HG03066 (cell line): ENCODE data around the gene FOXD4L3.
"Not testable (repeated sequence)": the region's sequence is repeated elsewhere in the genome, so short reads cannot be mapped to it uniquely, and the experiment has no call there.

ENCODE experiments used
- ATAC-seq: cut with Tn5 transposase; IDR thresholded peaks from one replicate; pipeline ENCODE4 v1.9.1; 2021; ENCODE audit warnings: low read depth; ENCODE audit not compliant: unreplicated experiment

The FOXD4L3 gene

DNA sequence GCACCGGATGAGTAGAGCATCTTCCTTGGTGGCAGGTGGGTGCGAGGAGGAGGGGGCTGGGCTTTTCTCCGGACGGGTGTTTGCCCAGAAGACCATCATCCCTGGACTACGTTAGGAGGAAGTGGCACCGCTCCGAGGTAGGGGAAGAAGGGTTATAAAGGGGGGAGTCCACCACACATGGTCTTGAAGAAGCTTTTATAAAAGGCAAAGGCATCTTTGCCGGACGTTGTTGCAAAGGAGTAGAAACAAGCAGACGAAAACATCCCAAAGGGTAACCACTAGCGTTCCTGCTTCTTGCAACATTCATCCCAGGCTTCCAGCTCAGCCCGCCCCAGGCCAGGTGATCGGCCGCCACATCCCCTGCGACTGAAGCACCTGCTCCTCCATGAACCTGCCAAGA, at the start of gene FOXD4L3:
TSS of gene FOXD4L3 (plus strand) at position 301 of the 400 bp plus-strand sequence. CDS start at position 386, 85 bp downstream.
- not testable (repeated sequence) for ATAC-seq

DNA sequence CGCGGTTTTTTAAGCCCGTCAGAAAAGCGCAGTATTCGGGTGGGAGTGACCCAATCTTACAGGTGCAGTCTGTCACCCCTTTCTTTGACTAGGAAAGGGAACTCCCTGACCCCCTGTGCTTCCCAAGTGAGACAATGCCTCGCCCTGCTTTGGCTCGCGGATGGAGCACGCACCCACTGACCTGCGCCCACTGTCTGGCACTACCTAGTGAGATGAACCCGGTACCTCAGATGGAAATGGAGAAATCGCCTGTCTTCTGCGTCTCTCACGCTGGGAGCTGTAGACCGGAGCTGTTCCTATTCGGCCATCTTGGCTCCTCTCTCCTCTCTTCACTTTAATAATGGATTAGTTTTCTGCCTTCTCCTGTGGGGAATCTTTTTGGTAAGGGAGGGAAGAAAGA, 21.6 kb upstream of the FOXD4L3 start:
- ATAC-seq, result not testable (repeated sequence)

- ATAC-seq, result not testable (repeated sequence)
Measured at GRCh38 chr9:68303771-68304170, 1.1 kb downstream of the FOXD4L3 start.

DNA sequence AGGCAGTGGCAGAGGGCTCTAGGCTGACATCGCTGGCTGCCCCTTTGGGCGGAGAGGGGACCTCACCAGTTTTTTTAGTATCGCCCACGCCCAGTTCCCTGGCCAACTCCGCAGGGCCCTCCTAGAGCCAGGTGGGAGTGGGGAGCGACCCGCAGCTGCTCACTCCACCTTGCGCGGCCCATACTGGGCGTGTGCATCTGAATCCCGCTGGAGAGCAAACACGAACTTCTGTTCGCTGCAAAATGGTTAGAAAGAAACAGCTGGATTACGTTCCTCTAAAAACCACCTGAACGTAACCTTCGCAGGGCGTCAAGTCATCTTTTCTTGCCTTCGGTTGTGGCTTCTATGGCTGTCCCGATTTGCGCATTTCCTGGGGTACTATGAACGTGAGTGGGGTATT, 1.5 kb downstream of the FOXD4L3 start:
- not testable (repeated sequence) for ATAC-seq

DNA sequence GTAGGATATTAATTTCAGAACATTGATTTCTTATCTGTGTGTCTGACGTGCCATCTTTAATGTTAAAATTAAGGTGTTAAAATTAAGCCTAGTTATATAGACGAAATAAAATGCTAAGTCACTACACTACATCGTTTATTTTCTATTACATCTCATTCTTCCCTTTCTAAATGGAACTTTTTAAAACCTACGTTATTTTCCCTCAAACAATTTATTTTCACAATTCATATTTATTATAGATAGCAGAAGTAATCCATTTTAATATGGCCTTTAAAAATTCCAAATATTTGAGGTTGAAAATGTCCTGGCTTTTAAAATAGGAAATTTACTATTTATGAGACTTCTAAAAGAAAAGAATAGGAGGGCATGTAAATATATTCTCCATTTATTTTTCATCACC, 2.1 kb downstream of the FOXD4L3 start:
- ATAC-seq, result not testable (repeated sequence)

DNA sequence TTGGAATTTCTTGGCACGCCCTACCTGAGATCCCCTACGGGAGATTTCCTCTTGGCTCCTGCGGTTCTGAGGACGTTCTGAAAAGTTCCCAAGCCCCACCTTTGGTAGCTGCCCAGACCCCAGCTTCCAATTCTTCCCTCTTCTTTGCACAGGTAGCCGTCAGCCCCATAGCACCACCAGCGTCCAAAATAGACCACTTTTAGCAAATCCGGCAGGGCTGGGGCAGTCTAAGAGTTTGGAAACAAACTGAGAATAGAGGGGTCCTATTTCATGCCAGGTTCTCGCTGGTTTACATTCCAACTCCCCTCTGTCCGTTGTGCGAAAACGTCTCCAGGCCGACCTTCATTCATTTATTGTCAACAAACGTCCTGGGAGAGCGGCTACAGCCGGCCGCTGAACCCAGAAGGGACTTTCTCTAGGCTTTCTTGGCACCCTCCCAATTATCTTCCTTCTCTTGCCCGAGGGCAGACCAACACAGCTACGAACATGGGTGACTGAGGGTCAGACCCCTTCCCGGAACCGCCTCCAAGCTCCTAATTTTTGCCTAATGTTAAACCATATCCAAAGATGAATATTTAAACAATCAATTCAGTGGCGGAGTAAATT, 3.1 kb downstream of the FOXD4L3 start:
- ATAC-seq, result not testable (repeated sequence)

DNA sequence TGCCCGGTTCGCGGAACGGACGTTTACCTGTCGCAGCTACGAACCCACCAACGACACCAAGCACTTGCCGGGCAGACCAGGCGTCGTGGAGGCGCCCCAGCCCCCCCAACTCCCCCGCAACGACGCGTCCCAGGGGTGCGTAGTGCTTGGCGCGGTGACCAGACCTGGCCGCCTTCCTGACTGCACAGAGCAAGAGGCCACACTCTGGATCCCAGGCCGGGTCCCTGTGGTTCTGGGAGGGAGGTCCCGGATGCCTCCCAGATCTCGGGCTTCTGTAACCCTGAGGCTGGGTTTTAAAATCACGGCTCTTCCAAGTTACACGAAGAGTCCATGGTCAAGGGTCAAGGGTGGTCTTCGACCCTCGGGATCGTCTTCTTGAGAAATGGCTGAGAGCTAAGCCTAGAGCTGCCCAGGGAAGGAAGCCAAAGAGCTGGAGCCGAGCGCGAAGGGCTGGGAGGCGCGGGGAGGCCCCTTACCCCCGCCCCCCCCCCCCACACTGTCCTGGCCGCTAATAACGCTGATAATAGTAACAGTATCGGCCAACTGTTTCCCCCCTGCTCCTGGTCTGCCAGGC, 3.8 kb downstream of the FOXD4L3 start:
- ATAC-seq, result not testable (repeated sequence)

GRCh38 chr9:68307127-68307526, 4.5 kb downstream of the FOXD4L3 start:
- ATAC-seq, result not testable (repeated sequence)

- ATAC-seq, result not testable (repeated sequence)
Measured at GRCh38 chr9:68307654-68308053, 5.0 kb downstream of the FOXD4L3 start.

- ATAC-seq, result not testable (repeated sequence)
Measured at GRCh38 chr9:68311208-68311607, 8.5 kb downstream of the FOXD4L3 start.

DNA sequence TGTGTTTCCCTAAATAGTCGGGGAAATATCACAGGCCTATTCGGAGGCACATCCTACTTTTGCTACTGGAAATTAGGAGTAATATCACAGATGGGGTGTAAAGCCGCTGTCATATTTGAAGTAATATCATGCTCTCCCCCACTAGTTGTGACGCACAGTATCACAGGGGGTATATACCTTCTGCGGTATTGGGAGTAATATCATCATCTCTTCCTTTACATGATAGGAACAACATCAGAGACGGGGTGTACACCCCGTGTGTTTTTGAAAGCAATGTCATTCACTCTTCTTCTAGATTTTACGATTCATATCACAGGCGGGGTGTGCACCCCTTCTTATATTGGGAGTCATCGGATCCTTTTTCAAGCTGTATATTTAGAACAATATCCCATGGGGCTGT, 15.5 kb downstream of the FOXD4L3 start:
- ATAC-seq, result not testable (repeated sequence)

- not testable (repeated sequence) for ATAC-seq
Measured at GRCh38 chr9:68323749-68324148, 21.1 kb downstream of the FOXD4L3 start.

DNA sequence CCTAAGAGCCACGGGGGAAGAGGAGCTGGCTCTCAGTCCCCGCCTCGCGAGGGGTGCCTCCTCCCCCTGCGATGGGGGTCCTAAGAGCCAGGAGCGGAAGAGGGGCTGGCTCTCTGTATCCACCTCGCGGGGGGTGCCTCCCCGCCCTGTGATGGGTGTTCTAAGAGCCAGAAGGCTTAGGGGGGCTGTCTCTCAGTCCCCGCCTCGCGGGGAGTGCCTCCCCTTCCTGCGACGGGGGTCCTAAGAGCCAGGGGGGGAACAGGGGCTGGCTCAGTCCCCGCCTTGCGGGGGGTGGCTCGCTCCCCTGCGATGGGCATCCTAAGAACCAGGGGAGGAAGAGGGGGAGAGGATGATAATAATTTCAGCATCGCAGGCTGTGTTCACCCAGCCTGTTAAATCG, 21.9 kb downstream of the FOXD4L3 start:
- ATAC-seq, result not testable (repeated sequence)

- not testable (repeated sequence) for ATAC-seq
Measured at GRCh38 chr9:68329106-68329505, 26.4 kb downstream of the FOXD4L3 start.

DNA sequence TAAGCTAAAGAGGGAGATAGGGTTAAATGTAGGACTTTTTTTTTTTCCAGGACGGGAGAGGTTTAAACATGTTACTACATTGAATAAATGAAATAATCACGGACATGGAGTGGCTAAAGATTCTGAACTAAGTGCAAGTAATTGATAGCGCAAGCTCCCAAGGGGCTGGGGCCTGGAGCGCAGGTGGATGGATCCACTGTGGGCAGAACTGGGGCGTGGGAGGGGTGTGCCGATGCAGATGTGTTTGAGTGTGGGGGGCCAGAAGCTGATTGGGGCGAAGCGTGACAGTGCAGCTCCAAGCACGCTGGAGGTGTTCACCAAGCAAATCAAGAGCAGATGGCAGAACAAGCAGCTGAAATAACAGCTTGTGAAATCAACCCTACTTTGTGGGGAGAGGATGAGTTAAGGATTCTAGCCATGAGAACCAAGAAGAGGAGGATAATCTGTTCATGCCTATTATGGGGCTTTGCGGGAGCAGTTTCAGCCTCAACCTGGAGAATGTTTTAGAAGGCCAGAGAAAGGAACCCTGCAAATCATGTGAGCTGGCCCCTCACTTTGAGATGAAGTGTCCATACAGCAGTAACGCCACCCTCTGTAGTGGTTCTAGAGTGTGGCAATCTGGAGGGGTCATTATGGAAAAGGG, 28.0 kb downstream of the FOXD4L3 start:
- ATAC-seq, result not testable (repeated sequence)

GRCh38 chr9:68332122-68332521, 29.5 kb downstream of the FOXD4L3 start:
- ATAC-seq, result not testable (repeated sequence)

DNA sequence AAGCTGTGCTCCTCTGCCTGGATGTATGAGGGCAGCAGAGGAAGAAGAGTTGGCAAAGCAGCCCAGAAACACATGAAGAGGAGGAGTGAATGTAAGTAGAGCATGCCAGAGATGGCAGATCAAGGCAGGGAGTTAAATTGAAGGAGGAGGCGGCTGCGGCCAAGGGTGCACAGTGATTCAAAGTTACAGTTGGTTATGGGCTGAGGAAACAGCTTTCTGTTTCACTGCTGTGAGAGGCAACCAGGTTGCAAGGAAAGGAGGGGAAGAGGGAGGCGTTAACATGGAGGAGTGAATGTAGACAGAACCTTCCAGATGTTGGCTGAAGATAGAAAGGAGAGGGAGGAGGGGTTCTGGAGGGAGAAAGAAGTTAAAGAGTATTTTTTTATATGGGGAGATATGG, 33.3 kb downstream of the FOXD4L3 start:
- ATAC-seq, result not testable (repeated sequence)

GRCh38 chr9:68336639-68337339, 34.1 kb downstream of the FOXD4L3 start:
- not testable (repeated sequence) for ATAC-seq

DNA sequence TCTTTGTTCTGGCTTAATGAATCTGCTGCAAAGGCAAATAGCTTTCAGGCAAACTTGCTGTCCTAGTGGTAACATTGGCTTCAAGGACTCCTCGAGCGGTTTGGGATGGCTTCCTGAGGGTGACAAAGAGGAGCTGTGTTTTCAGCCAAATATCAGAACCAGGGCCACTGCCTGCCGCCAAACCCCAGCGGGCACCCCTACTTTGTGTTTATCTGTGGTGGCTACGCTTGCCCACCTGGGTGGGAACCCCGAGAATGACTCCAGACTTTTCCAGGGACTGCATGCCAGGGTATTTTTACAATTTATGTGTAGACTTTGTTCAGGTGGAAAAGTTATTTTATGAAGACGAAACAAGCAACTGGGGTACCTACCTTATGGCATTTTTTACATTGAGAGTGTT, 35.3 kb downstream of the FOXD4L3 start:
- not testable (repeated sequence) for ATAC-seq

- peak; percentile 85 for ATAC-seq
Measured at GRCh38 chr9:68342265-68343025, 39.8 kb downstream of the FOXD4L3 start.
